B cell (primary cell): Measurements from ENCODE around the gene BLCAP. TPM values are rescaled to one million over a fixed set of nuclear protein-coding genes. Genes with fewer than 3 reads are reported as not detected.

Experiments used
- ATAC-seq: fragments of 200-7000 bp; cut with Tn5 transposase; one replicate; pipeline ENCODE4 v1.10.0; 2021; ENCODE audit warnings: low read depth, mild to moderate bottlenecking, moderate number of reproducible peaks, moderate library complexity
- CTCF ChIA-PET: fragments of 350-600 bp; sonication (Branson Sonifier 250); formaldehyde crosslinking; loops from one replicate; lab custom pipeline; 2021; ENCODE audit warnings: antibody characterized with exemption, inconsistent platforms; lab: Charles Lee
- POLR2A ChIA-PET: fragments of 350-600 bp; sonication (Branson Sonifier 250); formaldehyde crosslinking; loops from one replicate; lab custom pipeline; 2021; ENCODE audit warnings: antibody characterized with exemption; lab: Charles Lee
- DNase-seq: peaks from one replicate; pipeline ENCODE4 v3.0.0; 2013
- H2AFZ ChIP-seq: 2 replicates; pipeline ENCODE4 v1.6.1; 2012; ENCODE audit warnings: mild to moderate bottlenecking, low read depth, low read length; ENCODE audit not compliant: insufficient read depth, poor library complexity, severe bottlenecking
- H3K27ac ChIP-seq, 2 donors: 1 replicate in 1 of 2; 2 replicates in 1 of 2; pipeline ENCODE4 v1.5.1; 2012 to 2013; ENCODE audit warnings: low read length in 2 of 2, mild to moderate bottlenecking in 2 of 2, moderate library complexity in 1 of 2
- H3K27me3 ChIP-seq, 4 experiments: fragments of 200-600 bp in 1 of 4; sonication (generic) in 1 of 4; replicated peaks in 1 of 4; 1 replicate in 2 of 4; 2 replicates in 2 of 4; pipeline versions ENCODE4 v1.6.1 to v1.7.0; 2013 to 2016; ENCODE audit warnings: low read length in 3 of 4, mild to moderate bottlenecking in 2 of 4, mixed read lengths in 1 of 4, moderate library complexity in 1 of 4; ENCODE audit not compliant: insufficient read depth in 4 of 4, control insufficient read depth in 3 of 4; ENCODE audit errors: control extremely low read depth in 1 of 4
- H3K36me3 ChIP-seq, 2 experiments: replicated peaks in 1 of 2; 1 replicate in 1 of 2; 2 replicates in 1 of 2; pipeline versions ENCODE4 v1.6.1 to v1.7.1; 2013; ENCODE audit warnings: low read length in 1 of 2; ENCODE audit not compliant: insufficient read depth in 2 of 2, control insufficient read depth in 1 of 2; ENCODE audit errors: control extremely low read depth in 1 of 2, extremely low read depth in 1 of 2
- H3K4me1 ChIP-seq, 2 donors: fragments of 200-600 bp in 1 of 2; sonication (generic) in 1 of 2; 1 replicate in 1 of 2; 2 replicates in 1 of 2; pipeline versions ENCODE4 v1.5.1 to v1.6.1; 2013 to 2017; ENCODE audit warnings: low read length in 2 of 2; ENCODE audit not compliant: control insufficient read depth in 2 of 2, insufficient read depth in 2 of 2
- H3K4me2 ChIP-seq: replicated peaks from 2 replicates; pipeline ENCODE3; 2012; ENCODE audit warnings: mild to moderate bottlenecking, low read depth, low read length; ENCODE audit not compliant: poor library complexity, severe bottlenecking
- H3K4me3 ChIP-seq, 5 experiments: fragments of 200-600 bp in 1 of 5; sonication (generic) in 1 of 5; 1 replicate in 3 of 5; 2 replicates in 2 of 5; pipeline versions ENCODE4 v1.5.1 to v1.7.0; 2011 to 2016; ENCODE audit warnings: low read length in 4 of 5, mild to moderate bottlenecking in 4 of 5, low read depth in 2 of 5, control low read depth in 1 of 5, moderate library complexity in 1 of 5; ENCODE audit not compliant: insufficient read depth in 1 of 5; ENCODE audit errors: control extremely low read depth in 1 of 5, extremely low read depth in 1 of 5
- H3K79me2 ChIP-seq: fragments of 200-600 bp; sonication (generic); one replicate; pipeline ENCODE4 v1.6.0; 2016; ENCODE audit warnings: low read length; ENCODE audit not compliant: control insufficient read depth, insufficient read depth
- H3K9ac ChIP-seq: fragments of 200-600 bp; sonication (generic); 2 replicates; pipeline ENCODE4 v1.6.1; 2017; ENCODE audit warnings: mild to moderate bottlenecking, low read length, moderate library complexity
- H3K9me3 ChIP-seq, 3 donors: one replicate each; pipeline versions ENCODE4 v1.6.1 to v1.7.1; 2013; ENCODE audit warnings: low read length in 2 of 3; ENCODE audit not compliant: control insufficient read depth in 2 of 3, insufficient read depth in 1 of 3; ENCODE audit errors: control extremely low read depth in 1 of 3
- H4K20me1 ChIP-seq: 2 replicates; pipeline ENCODE4 v1.6.0; 2012; ENCODE audit warnings: mild to moderate bottlenecking, low read length; ENCODE audit not compliant: insufficient read depth, control insufficient read depth, poor library complexity, severe bottlenecking
- H3K27ac Mint-ChIP-seq: one replicate; pipeline ENCODE4 v1.8.0; 2021; ENCODE audit warnings: mixed read lengths
- H3K27me3 Mint-ChIP-seq: one replicate; pipeline ENCODE4 v1.8.0; 2021; ENCODE audit warnings: mixed read lengths
- H3K4me1 Mint-ChIP-seq: one replicate; pipeline ENCODE4 v1.8.0; 2021; ENCODE audit warnings: mixed read lengths
- H3K4me3 Mint-ChIP-seq: one replicate; pipeline ENCODE4 v1.8.0; 2021; ENCODE audit warnings: mixed read lengths
- H3K9me3 Mint-ChIP-seq: one replicate; pipeline ENCODE4 v1.8.0; 2022; ENCODE audit warnings: mixed read lengths; ENCODE audit not compliant: insufficient read depth
- EZH2 ChIP-seq: IDR thresholded peaks from 2 replicates; pipeline ENCODE4 v1.6.1; 2012; ENCODE audit warnings: borderline replicate concordance, low read depth, mild to moderate bottlenecking, moderate library complexity, low read length; ENCODE audit not compliant: insufficient read depth, poor library complexity, severe bottlenecking
- WGBS: methylation state at CpG from one replicate; pipeline ENCODE4 v1.1.5; 2013; ENCODE audit warnings: missing lambda C conversion rate; ENCODE audit not compliant: insufficient coverage; 5-methylcytosine and 5-hydroxymethylcytosine counted together
- intact Hi-C: fragments of 100-400 bp; cut with micrococcal nuclease; formaldehyde crosslinking; loops from one replicate; pipeline ENCODE4 v1.10.0; 2022
- polyA plus RNA-seq: library from polyadenylated mRNA; depleted of rRNA; stranded (reverse); fragments of >200 nt; gene quantifications from 2 replicates; pipeline ENCODE4 v1.2.3, GENCODE V29; 2012
- total RNA-seq, 2 donors: library from RNA; stranded (reverse); fragments of 120-200 nt in 1 of 2; gene quantifications; 1 replicate in 1 of 2; 2 replicates in 1 of 2; pipeline versions ENCODE4 v1.2.3 to v1.2.4, GENCODE V29; 2013 to 2022
- TF ChIP-seq, protein P1 (sequence below): fragments of 200-600 bp; IDR thresholded peaks from one replicate; pipeline ENCODE4 v1.8.0; 2022; ENCODE audit warnings: antibody characterized with exemption, mild to moderate bottlenecking

Gene BLCAP
- total and polyA plus RNA-seq, 2 donors (not counting 1 experiment from before 2014, with no cell fraction given), result 56.2 to 188 TPM

DNA sequence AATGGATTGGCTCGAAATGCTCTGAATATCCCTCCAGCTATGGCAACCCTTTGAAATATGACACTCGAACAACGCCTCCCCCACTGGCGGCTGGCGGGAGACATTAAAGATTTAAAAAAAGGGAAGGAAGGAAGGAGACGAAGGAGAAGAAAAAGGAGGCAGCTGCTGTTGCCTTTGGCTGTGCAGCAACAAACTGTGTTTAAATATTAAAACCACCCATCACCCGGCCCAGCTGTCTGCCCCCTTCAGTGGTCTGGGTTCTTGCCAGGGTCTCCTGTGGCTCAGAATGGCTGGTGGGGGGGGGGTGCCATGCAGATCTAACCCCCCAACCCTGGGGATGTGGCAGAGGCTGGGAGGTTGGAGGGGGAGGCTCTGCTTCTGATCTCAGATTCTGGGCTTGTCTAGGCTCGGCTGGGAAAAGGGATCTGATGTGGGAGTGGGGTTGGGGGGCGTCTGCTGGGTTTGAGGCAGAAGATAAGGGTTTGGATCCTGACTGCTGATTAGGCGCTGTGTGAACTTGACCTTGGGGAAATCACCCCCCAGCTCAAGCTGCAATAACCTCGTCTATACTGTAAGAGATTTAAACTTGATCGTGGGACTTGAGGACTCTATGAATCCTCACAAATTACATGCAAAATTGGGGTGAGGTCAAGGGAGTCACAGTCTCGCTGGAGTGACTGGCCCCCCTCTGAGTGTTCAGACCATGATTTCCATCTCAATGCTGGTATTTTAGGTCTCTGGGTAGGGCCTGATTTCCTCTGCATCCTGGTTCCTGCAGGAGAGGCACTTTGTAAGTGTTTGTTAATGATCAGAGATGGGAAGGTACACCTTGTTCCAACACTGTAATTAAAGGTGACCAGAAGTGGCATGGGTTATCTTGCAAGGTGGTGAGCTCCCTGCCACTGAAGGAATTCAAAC, 40.3 kb upstream of the BLCAP start:
- Histone ChIP-seq H3K36me3 (no peaks in the 10 kb centered on the region), H3K9ac (no peak overlapping the region), H3K79me2 (no peaks in the 10 kb centered on the region), H3K9me3 (no peaks in the 10 kb centered on the region), H3K4me1 (peaks cover 3 to 5% of the 10 kb centered on the region in 2 donors), H3K4me3 (no peak overlapping the region), H3K27ac (no peak overlapping the region), H2AFZ (no peak overlapping the region), H3K4me2 (no peak overlapping the region), H4K20me1 (no peaks in the 10 kb centered on the region), H3K27me3 (peaks cover 0 to 31% (median 10%) of the 10 kb centered on the region in 4 experiments)
- Mint-ChIP-seq H3K4me1 (peaks cover 2% of the 10 kb centered on the region), H3K9me3 (no peaks in the 10 kb centered on the region), H3K27me3 (peaks cover 35% of the 10 kb centered on the region), H3K4me3 (no peak overlapping the region), H3K27ac (no peak overlapping the region)
- ATAC-seq (no peak), DNase-seq (no peak)
- intact Hi-C loops, result loop anchor here (10.0 kb wide), 1 partner anchor 337 kb away; the partner anchor contains the start of gene VSTM2L
- no peak for TF ChIP-seq EZH2
- TF ChIP-seq, protein P1, sequence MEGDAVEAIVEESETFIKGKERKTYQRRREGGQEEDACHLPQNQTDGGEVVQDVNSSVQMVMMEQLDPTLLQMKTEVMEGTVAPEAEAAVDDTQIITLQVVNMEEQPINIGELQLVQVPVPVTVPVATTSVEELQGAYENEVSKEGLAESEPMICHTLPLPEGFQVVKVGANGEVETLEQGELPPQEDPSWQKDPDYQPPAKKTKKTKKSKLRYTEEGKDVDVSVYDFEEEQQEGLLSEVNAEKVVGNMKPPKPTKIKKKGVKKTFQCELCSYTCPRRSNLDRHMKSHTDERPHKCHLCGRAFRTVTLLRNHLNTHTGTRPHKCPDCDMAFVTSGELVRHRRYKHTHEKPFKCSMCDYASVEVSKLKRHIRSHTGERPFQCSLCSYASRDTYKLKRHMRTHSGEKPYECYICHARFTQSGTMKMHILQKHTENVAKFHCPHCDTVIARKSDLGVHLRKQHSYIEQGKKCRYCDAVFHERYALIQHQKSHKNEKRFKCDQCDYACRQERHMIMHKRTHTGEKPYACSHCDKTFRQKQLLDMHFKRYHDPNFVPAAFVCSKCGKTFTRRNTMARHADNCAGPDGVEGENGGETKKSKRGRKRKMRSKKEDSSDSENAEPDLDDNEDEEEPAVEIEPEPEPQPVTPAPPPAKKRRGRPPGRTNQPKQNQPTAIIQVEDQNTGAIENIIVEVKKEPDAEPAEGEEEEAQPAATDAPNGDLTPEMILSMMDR, result no peak
- 22% methylated on average over 2 of the region's 13 CpGs for WGBS
- CTCF ChIA-PET, result interaction anchor here (2.0 to 7.2 kb wide), 3 partner anchors 425 to 654 kb away, joined by 5 to 87 read pairs (median 24); no protein-coding TSS in a partner anchor
- POLR2A ChIA-PET, result no interaction called here

DNA sequence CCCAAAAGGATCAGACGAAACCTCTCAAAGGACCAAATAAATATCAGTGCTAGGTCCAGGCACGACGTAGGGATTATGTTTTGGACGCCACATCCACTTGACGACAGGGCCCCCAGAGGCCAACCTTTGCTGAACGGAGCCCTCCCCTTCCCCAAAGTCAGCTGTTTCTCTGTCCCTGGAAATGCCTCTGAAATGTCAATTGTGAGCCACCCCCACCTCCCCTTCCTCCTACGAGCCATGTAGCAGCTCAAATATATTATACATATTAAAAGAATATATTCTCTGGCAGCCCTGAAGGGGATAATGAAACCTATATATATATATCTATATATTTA, 39.6 kb upstream of the BLCAP start:
- ChIA-PET POLR2A (no interaction called here), CTCF (interaction anchor here (2.0 to 7.2 kb wide), 3 partner anchors 426 to 654 kb away, joined by 5 to 87 read pairs (median 24); no protein-coding TSS in a partner anchor)
- Histone ChIP-seq H3K4me1 (peaks cover 3 to 5% of the 10 kb centered on the region in 2 donors), H3K79me2 (no peaks in the 10 kb centered on the region), H3K4me3 (no peak overlapping the region), H2AFZ (no peak overlapping the region), H3K36me3 (no peaks in the 10 kb centered on the region), H3K27me3 (peaks cover 0 to 36% (median 13%) of the 10 kb centered on the region in 4 experiments), H3K9ac (no peak overlapping the region), H3K4me2 (no peak overlapping the region), H3K27ac (no peak overlapping the region), H3K9me3 (no peaks in the 10 kb centered on the region), H4K20me1 (no peaks in the 10 kb centered on the region)
- no peak overlapping the region for H3K27ac Mint-ChIP-seq
- 25% methylated on average over 4 of the region's 7 CpGs for WGBS
- no peak overlapping the region for H3K4me3 Mint-ChIP-seq
- ATAC-seq, result no peak
- TF ChIP-seq, protein P1, result no peak
- no peak for TF ChIP-seq EZH2
- DNase-seq, result no peak
- no peaks in the 10 kb centered on the region for H3K9me3 Mint-ChIP-seq
- H3K4me1 Mint-ChIP-seq, result peaks cover 2% of the 10 kb centered on the region
- intact Hi-C loops, result loop anchor here (10.0 kb wide), 1 partner anchor 338 kb away; the partner anchor contains the start of gene VSTM2L
- H3K27me3 Mint-ChIP-seq, result peaks cover 37% of the 10 kb centered on the region
